ENCODE data around the gene SCARB1.

SCARB1 gene

DNA sequence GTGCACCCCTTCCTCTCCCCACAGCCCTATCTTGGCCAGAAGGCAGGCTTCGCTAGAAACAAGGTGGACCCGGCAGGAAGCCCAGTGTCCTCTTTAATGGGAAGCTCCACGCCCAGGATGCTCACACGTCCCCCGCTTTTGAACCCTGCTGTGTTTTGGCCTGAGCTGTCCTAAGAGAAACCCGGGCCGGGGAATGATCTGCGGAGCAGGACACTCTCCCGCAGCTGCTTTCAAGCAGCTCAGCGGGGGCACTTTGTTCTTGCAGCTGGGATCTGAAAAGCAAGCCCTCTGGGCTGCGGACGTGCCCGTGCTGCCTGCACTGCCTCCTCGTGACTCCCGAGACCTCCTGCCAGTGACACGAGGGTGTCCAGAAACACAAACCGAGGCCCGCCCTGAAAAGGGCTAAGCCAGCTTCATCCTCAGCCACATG is 30.0 kb downstream of the SCARB1 start:
- Histone ChIP-seq H3K27me3 (no peaks in the 10 kb centered on the region), H3K36me3 (no peaks in the 10 kb centered on the region), H3K4me3 (ENCODE audit: low read depth in 1 of 2, low read length in 1 of 2) (no peak overlapping the region), H3K4me1 (ENCODE audit: control insufficient read depth in 1 of 2, insufficient read depth in 1 of 2, low read depth in 1 of 2, low read length in 1 of 2) (no peaks in the 10 kb centered on the region), H3K9me3 (no peaks in the 10 kb centered on the region), H3K27ac (no peak overlapping the region)
- TF ChIP-seq, protein P1, sequence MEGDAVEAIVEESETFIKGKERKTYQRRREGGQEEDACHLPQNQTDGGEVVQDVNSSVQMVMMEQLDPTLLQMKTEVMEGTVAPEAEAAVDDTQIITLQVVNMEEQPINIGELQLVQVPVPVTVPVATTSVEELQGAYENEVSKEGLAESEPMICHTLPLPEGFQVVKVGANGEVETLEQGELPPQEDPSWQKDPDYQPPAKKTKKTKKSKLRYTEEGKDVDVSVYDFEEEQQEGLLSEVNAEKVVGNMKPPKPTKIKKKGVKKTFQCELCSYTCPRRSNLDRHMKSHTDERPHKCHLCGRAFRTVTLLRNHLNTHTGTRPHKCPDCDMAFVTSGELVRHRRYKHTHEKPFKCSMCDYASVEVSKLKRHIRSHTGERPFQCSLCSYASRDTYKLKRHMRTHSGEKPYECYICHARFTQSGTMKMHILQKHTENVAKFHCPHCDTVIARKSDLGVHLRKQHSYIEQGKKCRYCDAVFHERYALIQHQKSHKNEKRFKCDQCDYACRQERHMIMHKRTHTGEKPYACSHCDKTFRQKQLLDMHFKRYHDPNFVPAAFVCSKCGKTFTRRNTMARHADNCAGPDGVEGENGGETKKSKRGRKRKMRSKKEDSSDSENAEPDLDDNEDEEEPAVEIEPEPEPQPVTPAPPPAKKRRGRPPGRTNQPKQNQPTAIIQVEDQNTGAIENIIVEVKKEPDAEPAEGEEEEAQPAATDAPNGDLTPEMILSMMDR (IDR thresholded peaks at IDR 0.05): no peak

DNA sequence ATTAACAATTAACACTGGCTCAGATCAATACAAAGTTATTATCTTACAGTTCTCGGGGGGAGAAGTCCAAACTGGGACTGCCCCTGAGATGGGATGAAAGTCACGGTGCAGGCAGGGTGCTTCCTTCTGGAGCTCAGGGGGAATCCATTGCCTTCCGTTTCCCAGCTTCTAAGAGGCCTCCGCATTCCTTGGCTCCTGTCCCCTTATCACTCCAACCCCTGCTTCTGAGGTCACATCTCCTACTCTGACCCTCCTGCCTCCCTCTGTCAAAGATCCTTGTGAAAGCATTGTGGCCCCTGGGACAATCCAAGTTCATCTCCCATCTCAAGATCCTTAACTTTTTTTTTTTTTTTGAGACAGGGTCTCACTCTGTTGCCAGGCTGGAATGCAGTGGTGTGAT is 30.8 kb downstream of the SCARB1 start:
- H3K4me1 ChIP-seq (ENCODE audit: control insufficient read depth in 1 of 2, insufficient read depth in 1 of 2, low read depth in 1 of 2, low read length in 1 of 2): no peaks in the 10 kb centered on the region
- no peak overlapping the region for H3K27ac ChIP-seq
- no peak overlapping the region for H3K4me3 ChIP-seq (ENCODE audit: low read depth in 1 of 2, low read length in 1 of 2)

DNA sequence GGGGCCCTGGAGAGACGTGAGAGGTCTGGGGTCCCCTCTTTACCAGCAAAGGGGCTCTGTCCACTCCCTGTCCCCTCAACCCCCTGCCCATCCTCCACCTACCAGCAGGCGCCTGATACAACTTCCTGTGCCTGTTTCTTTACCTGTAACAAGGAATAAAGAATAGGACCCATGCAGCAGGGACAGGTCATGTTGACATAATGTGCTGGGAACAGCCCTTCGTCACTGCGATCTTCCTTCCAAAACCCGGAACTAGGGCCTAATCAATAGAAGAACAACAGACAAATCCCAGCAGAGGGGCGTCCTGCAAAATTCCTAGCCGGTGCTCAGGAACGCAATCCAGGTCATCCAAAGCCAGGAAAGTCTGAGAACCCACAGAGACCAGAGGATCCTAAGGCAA is 32.1 kb downstream of the SCARB1 start:
- no peak overlapping the region for H3K4me3 ChIP-seq (ENCODE audit: low read depth in 1 of 2, low read length in 1 of 2)
- H3K4me1 ChIP-seq (ENCODE audit: control insufficient read depth in 1 of 2, insufficient read depth in 1 of 2, low read depth in 1 of 2, low read length in 1 of 2): no peaks in the 10 kb centered on the region
- TF ChIP-seq, protein P1 (IDR thresholded peaks at IDR 0.05): no peak
- no peaks in the 10 kb centered on the region for H3K27me3 ChIP-seq
- H3K36me3 ChIP-seq: no peaks in the 10 kb centered on the region
- no peak overlapping the region for H3K27ac ChIP-seq
- H3K9me3 ChIP-seq: no peaks in the 10 kb centered on the region

More for the DNA sequence above, 30.8 kb downstream of the SCARB1 start:
- TF ChIP-seq, protein P1 (IDR thresholded peaks at IDR 0.05): no peak
- no peaks in the 10 kb centered on the region for H3K36me3 ChIP-seq
- no peaks in the 10 kb centered on the region for H3K27me3 ChIP-seq
- H3K9me3 ChIP-seq: no peaks in the 10 kb centered on the region

DNA sequence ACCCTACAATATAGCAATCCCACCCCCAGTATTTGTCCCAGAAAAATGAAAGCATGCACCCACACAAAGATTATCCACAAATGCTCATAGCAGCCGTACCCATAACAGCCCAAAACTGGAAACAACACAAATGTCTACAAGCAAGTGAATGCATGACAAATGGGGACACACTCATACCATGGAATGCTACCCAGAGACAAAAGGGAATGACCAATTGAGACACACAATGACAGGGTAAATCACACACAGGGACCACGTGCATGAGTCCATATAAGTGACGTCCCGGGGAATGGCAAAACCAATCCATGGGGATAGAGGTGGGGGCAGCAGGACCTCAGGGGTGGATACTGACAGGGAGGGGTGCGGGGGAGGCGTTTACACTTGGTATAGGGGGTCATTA is 33.4 kb downstream of the SCARB1 start:
- Histone ChIP-seq H3K4me1 (ENCODE audit: control insufficient read depth in 1 of 2, insufficient read depth in 1 of 2, low read depth in 1 of 2, low read length in 1 of 2) (no peaks in the 10 kb centered on the region), H3K27ac (no peak overlapping the region), H3K36me3 (no peaks in the 10 kb centered on the region), H3K4me3 (ENCODE audit: low read depth in 1 of 2, low read length in 1 of 2) (no peak overlapping the region), H3K27me3 (no peaks in the 10 kb centered on the region), H3K9me3 (no peaks in the 10 kb centered on the region)
- TF ChIP-seq, protein P1 (IDR thresholded peaks at IDR 0.05): no peak

DNA sequence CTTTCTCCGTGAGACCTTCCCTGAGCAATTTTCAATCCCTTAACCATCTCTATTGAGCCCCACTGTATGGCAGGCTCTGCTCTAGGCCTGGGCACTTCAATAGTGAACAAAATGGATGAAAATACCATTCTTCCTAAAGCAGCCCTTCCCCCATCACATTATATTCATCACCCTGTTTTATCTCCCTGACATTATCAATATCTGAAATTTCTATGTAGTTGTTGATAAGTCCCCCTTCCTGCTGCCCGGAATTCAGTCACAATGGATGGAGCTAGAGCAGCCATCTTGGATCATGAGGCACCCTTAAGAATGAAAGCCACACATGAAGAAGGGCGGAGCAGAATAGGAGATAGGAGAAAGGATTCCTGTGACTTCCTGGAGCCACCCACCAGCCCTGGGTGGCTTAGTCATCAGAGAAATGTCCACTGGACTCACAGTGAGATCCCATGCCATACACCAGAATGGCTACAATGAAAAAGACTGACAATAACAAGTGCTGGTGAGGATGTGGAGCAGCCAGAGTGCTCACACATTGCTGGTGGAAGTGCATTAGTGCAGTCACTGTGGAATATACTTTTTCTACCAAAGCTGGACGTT is 33.9 kb downstream of the SCARB1 start:
- TF ChIP-seq, protein P1 (IDR thresholded peaks at IDR 0.05): no peak
- H3K4me1 ChIP-seq (ENCODE audit: control insufficient read depth in 1 of 2, insufficient read depth in 1 of 2, low read depth in 1 of 2, low read length in 1 of 2): no peaks in the 10 kb centered on the region
- no peaks in the 10 kb centered on the region for H3K9me3 ChIP-seq
- H3K4me3 ChIP-seq (ENCODE audit: low read depth in 1 of 2, low read length in 1 of 2): no peak overlapping the region
- H3K27ac ChIP-seq: no peak overlapping the region
- H3K36me3 ChIP-seq: no peaks in the 10 kb centered on the region
- H3K27me3 ChIP-seq: no peaks in the 10 kb centered on the region
